ENCODE measurements around the gene PLEKHF1. TPM values are rescaled to one million over a fixed set of nuclear protein-coding genes. Genes with fewer than 3 reads are reported as not detected.

PLEKHF1 gene
- total and polyA plus RNA-seq, 12 donors = 0.62 to 23.1 (median 6.9) TPM

DNA sequence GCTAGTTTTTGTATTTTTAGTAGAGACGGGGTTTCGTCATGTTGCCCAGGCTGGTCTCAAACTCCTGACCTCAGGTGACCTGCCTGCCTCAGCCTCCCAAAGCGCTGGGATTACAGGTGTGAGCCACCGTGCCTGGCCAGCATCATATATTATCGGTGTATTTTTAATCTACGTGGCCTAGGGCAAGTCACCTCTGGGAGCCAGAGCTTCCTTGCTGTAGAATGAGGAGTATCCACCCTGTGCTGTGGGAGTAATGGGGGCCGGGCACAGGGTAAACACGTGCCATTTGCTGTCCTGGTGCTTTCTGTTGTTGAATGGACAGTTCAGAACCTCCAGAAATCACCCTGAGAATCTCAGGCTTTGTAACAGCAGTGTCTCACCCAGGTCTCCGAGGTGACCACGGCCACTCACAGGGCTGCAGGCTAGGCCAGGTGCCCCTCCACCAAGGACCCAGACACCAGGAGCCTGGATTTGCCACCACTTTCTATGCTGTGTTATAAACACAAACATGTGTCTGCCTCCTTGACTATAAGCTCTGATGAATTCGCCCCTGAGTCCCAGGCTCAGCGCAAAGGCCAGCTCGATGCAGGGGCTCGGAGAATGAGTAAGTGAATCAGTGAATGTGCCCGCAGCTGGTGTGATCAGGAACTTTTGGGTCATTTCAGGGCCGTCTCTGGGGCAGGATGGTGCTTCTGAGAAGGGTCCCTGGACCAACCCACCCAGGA, 36.4 kb upstream of the PLEKHF1 start:
- no peaks in the 10 kb centered on the region for H3K9me3 ChIP-seq (replicated peaks in 1 of 3)
- H3K27ac ChIP-seq = no peak overlapping the region
- no peak for DNase-seq
- intact Hi-C loops (cut with DNase I) = no loop called here
- H3K27me3 ChIP-seq = no peaks in the 10 kb centered on the region
- H3K4me1 ChIP-seq (replicated peaks in 1 of 2) = no peaks in the 10 kb centered on the region
- TF ChIP-seq CTCF (IDR thresholded peaks at IDR 0.05) = no peak
- H3K4me3 ChIP-seq = no peak overlapping the region
- H3K36me3 ChIP-seq (replicated peaks in 1 of 2) = no peaks in the 10 kb centered on the region
- 81 to 90% (median 88%) methylated on average over 11 to 16 of the region's 16 CpGs for WGBS, 4 donors

- no peaks in the 10 kb centered on the region for H3K36me3 ChIP-seq (replicated peaks in 1 of 2)
- no peak overlapping the region for H3K27ac ChIP-seq
- TF ChIP-seq CTCF (IDR thresholded peaks at IDR 0.05) (no peak), POLR2A (IDR thresholded peaks at IDR 0.05) (no peak)
- no peak for DNase-seq
- 84 to 90% (median 89%) methylated on average over 5 of the region's 5 CpGs for WGBS, 4 donors
- no peaks in the 10 kb centered on the region for H3K27me3 ChIP-seq
- no peaks in the 10 kb centered on the region for H3K9me3 ChIP-seq (replicated peaks in 1 of 3)
- H3K4me3 ChIP-seq = no peak overlapping the region
- intact Hi-C loops (cut with DNase I) = no loop called here
- H3K4me1 ChIP-seq (replicated peaks in 1 of 2) = no peaks in the 10 kb centered on the region
Measured at GRCh38 chr19:29629836-29630534, 35.3 kb upstream of the PLEKHF1 start.

DNA sequence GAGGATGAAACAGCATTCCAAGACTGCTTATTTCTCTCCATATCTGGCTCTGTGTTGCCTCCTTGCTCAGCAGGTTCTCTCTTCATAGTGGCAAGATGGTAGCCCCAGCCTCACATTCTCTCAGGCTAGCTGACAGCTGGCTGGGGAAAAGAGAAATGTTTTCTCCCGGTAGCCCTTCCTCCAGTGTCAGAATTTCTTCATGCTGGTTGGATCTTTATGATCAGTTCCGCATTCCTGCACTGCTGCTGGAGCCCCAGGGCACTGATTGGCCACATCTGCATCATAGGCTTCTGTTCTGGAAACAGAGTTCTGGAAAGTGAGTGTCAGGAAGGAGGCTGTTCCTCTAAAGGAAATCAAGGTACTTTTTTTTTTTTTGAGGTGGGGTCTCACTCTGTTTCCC, 34.6 kb upstream of the PLEKHF1 start:
- no peaks in the 10 kb centered on the region for H3K36me3 ChIP-seq (replicated peaks in 1 of 2)
- H3K4me3 ChIP-seq = no peak overlapping the region
- DNase-seq = no peak
- 45 to 76% (median 62%) methylated on average over 2 of the region's 2 CpGs for WGBS, 4 donors
- no peak overlapping the region for H3K27ac ChIP-seq
- H3K27me3 ChIP-seq = no peaks in the 10 kb centered on the region
- intact Hi-C loops (cut with DNase I) = no loop called here
- no peaks in the 10 kb centered on the region for H3K9me3 ChIP-seq (replicated peaks in 1 of 3)
- TF ChIP-seq CTCF (IDR thresholded peaks at IDR 0.05) (no peak), POLR2A (IDR thresholded peaks at IDR 0.05) (no peak)
- no peaks in the 10 kb centered on the region for H3K4me1 ChIP-seq (replicated peaks in 1 of 2)

- Histone ChIP-seq H3K4me3 (no peak overlapping the region), H3K4me1 (replicated peaks in 1 of 2) (no peaks in the 10 kb centered on the region), H3K36me3 (replicated peaks in 1 of 2) (no peaks in the 10 kb centered on the region), H3K9me3 (replicated peaks in 1 of 3) (no peaks in the 10 kb centered on the region), H3K27ac (no peak overlapping the region), H3K27me3 (no peaks in the 10 kb centered on the region)
- no peak for DNase-seq
- no peak for TF ChIP-seq POLR2A (IDR thresholded peaks at IDR 0.05)
- no peak for TF ChIP-seq CTCF (IDR thresholded peaks at IDR 0.05)
- intact Hi-C loops (cut with DNase I) = no loop called here
- 88 to 95% (median 94%) methylated on average over 3 of the region's 3 CpGs; no CpG with 5 or more reads in 1 of the 4 donors for WGBS, 4 donors
Measured at GRCh38 chr19:29631450-29631849, 33.8 kb upstream of the PLEKHF1 start.
